HepG2 (cell line): ENCODE data around the gene TPM2. TPM values are rescaled to one million over a fixed set of nuclear protein-coding genes. Genes with fewer than 3 reads are reported as not detected.

ENCODE experiments used
- CBFB ChIP-seq: sonication (generic); formaldehyde crosslinking; IDR thresholded peaks from 2 replicates; pipeline ENCODE4 v1.4.0; 2020; ENCODE audit warnings: missing genetic modification reagents
- ELF1 ChIP-seq: sonication (generic); formaldehyde crosslinking; IDR thresholded peaks from 2 replicates; pipeline ENCODE4 v1.4.0; 2020; ENCODE audit warnings: missing genetic modification reagents
- GABPB1 ChIP-seq: IDR thresholded peaks from 2 replicates; pipeline ENCODE4 v1.6.1; 2016; ENCODE audit warnings: mild to moderate bottlenecking, missing genetic modification reagents, moderate library complexity, missing compliant biosample characterization
- GATAD1 ChIP-seq: IDR thresholded peaks from 2 replicates; pipeline ENCODE4 v1.6.1; 2016; ENCODE audit warnings: missing genetic modification reagents, missing compliant biosample characterization
- HIVEP1 ChIP-seq: sonication (generic); formaldehyde crosslinking; IDR thresholded peaks from 2 replicates; pipeline ENCODE4 v1.4.0; 2020; ENCODE audit warnings: mild to moderate bottlenecking, missing genetic modification reagents
- MIER3 ChIP-seq: IDR thresholded peaks from 2 replicates; pipeline ENCODE4 v1.6.1; 2016; ENCODE audit warnings: missing compliant biosample characterization, borderline replicate concordance
- RARA ChIP-seq: IDR thresholded peaks from 2 replicates; pipeline ENCODE4 v1.6.1; 2016; ENCODE audit warnings: missing genetic modification reagents, missing compliant biosample characterization
- SP1 ChIP-seq, 2 experiments: fragments of 450-650 bp in 1 of 2; sonication (generic) in 1 of 2; formaldehyde crosslinking in 1 of 2; IDR thresholded peaks; 2 replicates each; pipeline versions ENCODE4 v1.4.0 to v1.6.1; 2016 to 2020; ENCODE audit warnings: missing genetic modification reagents in 1 of 2
- SPEN ChIP-seq: sonication (generic); formaldehyde crosslinking; IDR thresholded peaks from 2 replicates; pipeline ENCODE4 v1.5.1; 2020; ENCODE audit warnings: low read depth, mild to moderate bottlenecking, missing genetic modification reagents
- TBX2 ChIP-seq: sonication (generic); formaldehyde crosslinking; IDR thresholded peaks from 2 replicates; pipeline ENCODE4 v1.5.0; 2020; ENCODE audit warnings: missing genetic modification reagents, mild to moderate bottlenecking, borderline replicate concordance
- XBP1 ChIP-seq: sonication (generic); formaldehyde crosslinking; IDR thresholded peaks from 2 replicates; pipeline ENCODE4 v1.5.0; 2020; ENCODE audit warnings: missing genetic modification reagents
- ZEB1 ChIP-seq: IDR thresholded peaks from 2 replicates; pipeline ENCODE4 v1.6.1; 2012; ENCODE audit warnings: mild to moderate bottlenecking, low read depth, inconsistent platforms; ENCODE audit not compliant: insufficient replicate concordance
- ZNF230 ChIP-seq: sonication (generic); formaldehyde crosslinking; IDR thresholded peaks from 2 replicates; pipeline ENCODE4 v1.4.0; 2020; ENCODE audit warnings: mild to moderate bottlenecking, missing genetic modification reagents
- ZNF251 ChIP-seq: sonication (generic); formaldehyde crosslinking; IDR thresholded peaks from 2 replicates; pipeline ENCODE4 v1.9.0; 2021; ENCODE audit warnings: mild to moderate bottlenecking, missing genetic modification reagents
- ZNF264 ChIP-seq: sonication (generic); formaldehyde crosslinking; IDR thresholded peaks from 2 replicates; pipeline ENCODE4 v1.4.0; 2020; ENCODE audit warnings: missing genetic modification reagents
- ZNF441 ChIP-seq: sonication (generic); formaldehyde crosslinking; IDR thresholded peaks from 2 replicates; pipeline ENCODE4 v1.7.0; 2021; ENCODE audit warnings: missing genetic modification reagents, borderline replicate concordance
- ZNF556 ChIP-seq: sonication (generic); formaldehyde crosslinking; IDR thresholded peaks from 2 replicates; pipeline ENCODE4 v1.4.0; 2020; ENCODE audit warnings: mild to moderate bottlenecking, missing genetic modification reagents, borderline replicate concordance
- ZNF629 ChIP-seq: sonication (generic); formaldehyde crosslinking; conservative IDR thresholded peaks from 2 replicates; pipeline ENCODE4 v1.5.0; 2020; ENCODE audit warnings: missing genetic modification reagents
- polyA plus RNA-seq, 8 experiments: library from polyadenylated mRNA; depleted of rRNA in 3 of 8; stranded (reverse) in 7 of 8; unstranded in 1 of 8; fragments of >200 nt; fragmentation: Illumina TruSeq in 4 of 8; extraction: Trizol in 4 of 8; gene quantifications; 2 replicates each; pipeline versions ENCODE4 v1.2.1 to v1.2.3, GENCODE V29; 2011 to 2016; ENCODE audit warnings: low read depth in 4 of 8, missing spikeins in 1 of 8, mixed read lengths in 1 of 8; ENCODE audit not compliant: insufficient read depth in 1 of 8
- total RNA-seq, 5 experiments: library from RNA; depleted of rRNA; stranded (reverse); fragments of >200 nt; fragmentation: Illumina TruSeq; extraction: Trizol; gene quantifications; 2 replicates each; pipeline ENCODE4 v1.2.3, GENCODE V29; 2016; ENCODE audit warnings: low read depth in 1 of 5
- TF ChIP-seq, protein P1 (sequence below): sonication (generic); formaldehyde crosslinking; IDR thresholded peaks from 2 replicates; pipeline ENCODE4 v1.4.0; 2020; ENCODE audit warnings: missing genetic modification reagents
- TF ChIP-seq, protein P2 (sequence below): sonication (generic); formaldehyde crosslinking; IDR thresholded peaks from 2 replicates; pipeline ENCODE4 v1.5.0; 2020; ENCODE audit warnings: missing genetic modification reagents
- TF ChIP-seq, protein P3 (sequence below): sonication (generic); formaldehyde crosslinking; IDR thresholded peaks from 2 replicates; pipeline ENCODE4 v1.8.0; 2022; ENCODE audit warnings: mild to moderate bottlenecking, missing genetic modification reagents; ENCODE audit not compliant: insufficient replicate concordance
- TF ChIP-seq, protein P4 (sequence below): sonication (generic); formaldehyde crosslinking; IDR thresholded peaks from 2 replicates; pipeline ENCODE4 v1.4.0; 2020; ENCODE audit warnings: missing genetic modification reagents
- TF ChIP-seq, protein P5 (sequence below): sonication (generic); formaldehyde crosslinking; IDR thresholded peaks from 2 replicates; pipeline ENCODE4 v1.4.0; 2020; ENCODE audit warnings: missing genetic modification reagents

TPM2 gene
- total and polyA plus RNA-seq, 2 of the 13 experiments (the other 11 are each of a cell fraction or from before 2014, with no cell fraction given) = 3.1 to 10.7 TPM

DNA sequence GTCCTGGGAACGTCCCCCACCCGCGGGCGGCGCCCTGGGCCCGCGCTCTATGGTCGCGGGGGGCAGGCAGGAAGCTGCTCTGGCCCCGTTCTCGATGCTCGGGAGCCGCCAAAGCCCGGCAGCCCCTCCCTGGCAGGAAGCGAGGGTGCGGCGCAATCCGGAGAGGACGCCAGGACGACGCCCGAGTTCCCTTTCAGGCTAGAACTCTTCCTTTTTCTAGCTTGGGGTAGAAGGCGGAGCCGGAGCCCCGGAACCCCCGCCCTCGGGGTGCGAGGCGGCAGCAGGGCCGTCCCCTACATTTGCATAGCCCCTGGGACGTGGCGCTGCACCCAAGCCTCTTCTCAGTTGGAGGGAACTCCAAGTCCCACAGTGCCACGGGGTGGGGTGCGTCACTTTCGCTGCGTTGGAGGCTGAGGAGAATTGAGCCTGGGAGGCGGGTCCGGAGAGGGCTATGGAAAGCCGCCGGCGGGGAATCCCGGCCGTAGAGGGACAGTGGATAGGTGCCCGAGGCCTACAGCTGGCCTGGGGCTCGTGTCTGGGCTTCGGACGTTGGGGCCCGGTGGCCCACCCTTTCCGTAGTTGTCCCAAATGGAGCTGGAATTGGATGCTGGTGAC, 42.6 kb upstream of the TPM2 start, which contains the start of the genes CREB3 and TLN1 (continued):
- TF ChIP-seq CBFB (CRISPR knock-in tag) (peak; percentile 81), GABPB1 (CRISPR knock-in tag) (peak; percentile 96), XBP1 (CRISPR knock-in tag) (peak; percentile 83; the same call in 1 of the 2 replicates), ELF1 (peak; percentile 93), GATAD1 (CRISPR knock-in tag) (peak; percentile 90), RARA (0 out of 2 replicates have a peak, but pooled peaks have one; percentile 15), ZNF556 (CRISPR knock-in tag) (peak; percentile 69; the same call in 1 of the 2 replicates), MIER3 (CRISPR knock-in tag) (peak; percentile 78; the same call in 1 of the 2 replicates), SP1 (IDR thresholded peaks at IDR 0.05) (no peak), SP1 (CRISPR knock-in tag; IDR thresholded peaks at IDR 0.05) (no peak; the same call in 1 of the 2 replicates), HIVEP1 (peak; percentile 91), ZNF251 (CRISPR knock-in tag) (no peak), ZNF264 (CRISPR knock-in tag) (peak; percentile 16; the same call in 1 of the 2 replicates), ZNF230 (CRISPR knock-in tag) (peak; percentile 22; the same call in 1 of the 2 replicates), ZNF629 (CRISPR knock-in tag) (0 out of 2 replicates have a peak, but pooled peaks have one; percentile 29), TBX2 (CRISPR knock-in tag) (peak; percentile 72), ZEB1 (peak; percentile 37), ZNF441 (CRISPR knock-in tag) (peak; percentile 65; the same call in 1 of the 2 replicates), SPEN (CRISPR knock-in tag) (peak; percentile 92)
- TF ChIP-seq, protein P1, sequence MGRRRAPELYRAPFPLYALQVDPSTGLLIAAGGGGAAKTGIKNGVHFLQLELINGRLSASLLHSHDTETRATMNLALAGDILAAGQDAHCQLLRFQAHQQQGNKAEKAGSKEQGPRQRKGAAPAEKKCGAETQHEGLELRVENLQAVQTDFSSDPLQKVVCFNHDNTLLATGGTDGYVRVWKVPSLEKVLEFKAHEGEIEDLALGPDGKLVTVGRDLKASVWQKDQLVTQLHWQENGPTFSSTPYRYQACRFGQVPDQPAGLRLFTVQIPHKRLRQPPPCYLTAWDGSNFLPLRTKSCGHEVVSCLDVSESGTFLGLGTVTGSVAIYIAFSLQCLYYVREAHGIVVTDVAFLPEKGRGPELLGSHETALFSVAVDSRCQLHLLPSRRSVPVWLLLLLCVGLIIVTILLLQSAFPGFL (CRISPR knock-in tag) = no peak
- TF ChIP-seq, protein P2, sequence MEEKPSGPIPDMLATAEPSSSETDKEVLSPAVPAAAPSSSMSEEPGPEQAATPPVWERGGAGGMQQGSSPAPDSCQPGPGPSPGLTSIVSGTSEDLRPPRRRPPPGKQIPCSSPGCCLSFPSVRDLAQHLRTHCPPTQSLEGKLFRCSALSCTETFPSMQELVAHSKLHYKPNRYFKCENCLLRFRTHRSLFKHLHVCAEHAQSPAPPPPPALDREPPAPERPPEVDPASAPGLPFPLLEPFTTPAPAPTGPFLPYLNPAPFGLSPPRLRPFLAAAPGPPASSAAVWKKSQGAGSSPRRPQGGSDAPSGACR (CRISPR knock-in tag) = peak; percentile 61
- TF ChIP-seq, protein P3, sequence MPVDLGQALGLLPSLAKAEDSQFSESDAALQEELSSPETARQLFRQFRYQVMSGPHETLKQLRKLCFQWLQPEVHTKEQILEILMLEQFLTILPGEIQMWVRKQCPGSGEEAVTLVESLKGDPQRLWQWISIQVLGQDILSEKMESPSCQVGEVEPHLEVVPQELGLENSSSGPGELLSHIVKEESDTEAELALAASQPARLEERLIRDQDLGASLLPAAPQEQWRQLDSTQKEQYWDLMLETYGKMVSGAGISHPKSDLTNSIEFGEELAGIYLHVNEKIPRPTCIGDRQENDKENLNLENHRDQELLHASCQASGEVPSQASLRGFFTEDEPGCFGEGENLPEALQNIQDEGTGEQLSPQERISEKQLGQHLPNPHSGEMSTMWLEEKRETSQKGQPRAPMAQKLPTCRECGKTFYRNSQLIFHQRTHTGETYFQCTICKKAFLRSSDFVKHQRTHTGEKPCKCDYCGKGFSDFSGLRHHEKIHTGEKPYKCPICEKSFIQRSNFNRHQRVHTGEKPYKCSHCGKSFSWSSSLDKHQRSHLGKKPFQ (CRISPR knock-in tag) = peak; percentile 73
- TF ChIP-seq, protein P4, sequence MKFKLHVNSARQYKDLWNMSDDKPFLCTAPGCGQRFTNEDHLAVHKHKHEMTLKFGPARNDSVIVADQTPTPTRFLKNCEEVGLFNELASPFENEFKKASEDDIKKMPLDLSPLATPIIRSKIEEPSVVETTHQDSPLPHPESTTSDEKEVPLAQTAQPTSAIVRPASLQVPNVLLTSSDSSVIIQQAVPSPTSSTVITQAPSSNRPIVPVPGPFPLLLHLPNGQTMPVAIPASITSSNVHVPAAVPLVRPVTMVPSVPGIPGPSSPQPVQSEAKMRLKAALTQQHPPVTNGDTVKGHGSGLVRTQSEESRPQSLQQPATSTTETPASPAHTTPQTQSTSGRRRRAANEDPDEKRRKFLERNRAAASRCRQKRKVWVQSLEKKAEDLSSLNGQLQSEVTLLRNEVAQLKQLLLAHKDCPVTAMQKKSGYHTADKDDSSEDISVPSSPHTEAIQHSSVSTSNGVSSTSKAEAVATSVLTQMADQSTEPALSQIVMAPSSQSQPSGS (CRISPR knock-in tag) = peak; percentile 88
- TF ChIP-seq, protein P5, sequence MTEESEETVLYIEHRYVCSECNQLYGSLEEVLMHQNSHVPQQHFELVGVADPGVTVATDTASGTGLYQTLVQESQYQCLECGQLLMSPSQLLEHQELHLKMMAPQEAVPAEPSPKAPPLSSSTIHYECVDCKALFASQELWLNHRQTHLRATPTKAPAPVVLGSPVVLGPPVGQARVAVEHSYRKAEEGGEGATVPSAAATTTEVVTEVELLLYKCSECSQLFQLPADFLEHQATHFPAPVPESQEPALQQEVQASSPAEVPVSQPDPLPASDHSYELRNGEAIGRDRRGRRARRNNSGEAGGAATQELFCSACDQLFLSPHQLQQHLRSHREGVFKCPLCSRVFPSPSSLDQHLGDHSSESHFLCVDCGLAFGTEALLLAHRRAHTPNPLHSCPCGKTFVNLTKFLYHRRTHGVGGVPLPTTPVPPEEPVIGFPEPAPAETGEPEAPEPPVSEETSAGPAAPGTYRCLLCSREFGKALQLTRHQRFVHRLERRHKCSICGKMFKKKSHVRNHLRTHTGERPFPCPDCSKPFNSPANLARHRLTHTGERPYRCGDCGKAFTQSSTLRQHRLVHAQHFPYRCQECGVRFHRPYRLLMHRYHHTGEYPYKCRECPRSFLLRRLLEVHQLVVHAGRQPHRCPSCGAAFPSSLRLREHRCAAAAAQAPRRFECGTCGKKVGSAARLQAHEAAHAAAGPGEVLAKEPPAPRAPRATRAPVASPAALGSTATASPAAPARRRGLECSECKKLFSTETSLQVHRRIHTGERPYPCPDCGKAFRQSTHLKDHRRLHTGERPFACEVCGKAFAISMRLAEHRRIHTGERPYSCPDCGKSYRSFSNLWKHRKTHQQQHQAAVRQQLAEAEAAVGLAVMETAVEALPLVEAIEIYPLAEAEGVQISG = peak; percentile 99
